GDM1 (cell line): Measurements from ENCODE around the gene FLNB.

Experiments
- DNase-seq: peaks from one replicate; lab custom pipeline; 2025; lab: John Stamatoyannopoulos, UW

The FLNB gene

DNA sequence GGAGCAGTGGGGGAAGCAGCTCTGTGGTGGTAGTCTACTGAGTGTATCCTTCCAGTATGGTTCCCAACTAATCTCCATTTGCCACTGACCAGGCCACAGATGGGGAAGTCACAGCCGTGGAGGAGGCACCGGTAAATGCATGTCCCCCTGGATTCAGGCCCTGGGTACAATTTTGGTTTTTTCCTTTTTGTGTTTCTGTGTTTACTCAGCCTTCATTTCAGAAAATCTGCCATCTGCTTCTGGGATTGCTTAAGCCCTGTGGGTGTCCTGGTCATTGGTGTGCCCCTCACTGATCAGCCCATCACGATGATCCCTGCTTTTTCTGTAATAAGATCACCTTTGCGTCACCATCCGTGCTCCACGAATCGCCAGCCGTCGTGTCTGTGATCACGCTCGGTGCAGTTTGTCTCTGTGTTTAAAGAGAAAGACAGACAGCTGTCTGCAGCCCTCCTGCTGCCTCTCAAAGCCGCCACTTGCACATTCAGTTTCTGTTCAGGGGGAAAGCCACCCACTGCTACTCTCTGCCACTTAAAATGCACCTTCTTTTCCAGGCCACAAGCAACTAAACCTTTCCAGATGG, 133.6 kb downstream of the FLNB start:
- DNase-seq: no peak

DNA sequence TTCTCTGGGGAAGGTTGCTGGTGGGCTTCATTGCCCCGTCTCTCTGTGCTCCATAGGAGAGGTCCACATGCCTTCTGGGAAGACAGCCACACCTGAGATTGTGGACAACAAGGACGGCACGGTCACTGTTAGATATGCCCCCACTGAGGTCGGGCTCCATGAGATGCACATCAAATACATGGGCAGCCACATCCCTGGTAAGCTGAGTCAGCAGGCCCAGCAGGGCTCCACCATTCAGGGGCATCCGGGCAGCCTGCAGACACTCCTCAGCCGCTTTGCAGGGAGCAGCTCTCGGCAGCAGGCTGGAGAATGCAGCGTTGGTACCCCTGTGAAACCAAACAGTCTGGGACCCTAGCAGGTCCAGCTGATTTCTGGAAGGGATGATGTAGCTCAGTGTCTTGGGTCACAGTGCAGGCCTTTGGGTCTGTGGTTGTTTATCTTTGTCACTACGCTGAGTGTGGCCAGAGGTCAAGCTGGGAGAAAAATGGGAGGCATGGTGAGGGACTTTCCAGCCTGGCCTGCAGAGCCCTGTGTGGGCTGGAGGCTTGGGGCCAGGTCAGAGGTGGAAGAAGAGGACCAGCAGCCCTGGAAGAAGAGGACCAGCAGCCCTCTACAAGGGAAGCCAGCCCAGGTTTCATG, 135.3 kb downstream of the FLNB start:
- no peak for DNase-seq

DNA sequence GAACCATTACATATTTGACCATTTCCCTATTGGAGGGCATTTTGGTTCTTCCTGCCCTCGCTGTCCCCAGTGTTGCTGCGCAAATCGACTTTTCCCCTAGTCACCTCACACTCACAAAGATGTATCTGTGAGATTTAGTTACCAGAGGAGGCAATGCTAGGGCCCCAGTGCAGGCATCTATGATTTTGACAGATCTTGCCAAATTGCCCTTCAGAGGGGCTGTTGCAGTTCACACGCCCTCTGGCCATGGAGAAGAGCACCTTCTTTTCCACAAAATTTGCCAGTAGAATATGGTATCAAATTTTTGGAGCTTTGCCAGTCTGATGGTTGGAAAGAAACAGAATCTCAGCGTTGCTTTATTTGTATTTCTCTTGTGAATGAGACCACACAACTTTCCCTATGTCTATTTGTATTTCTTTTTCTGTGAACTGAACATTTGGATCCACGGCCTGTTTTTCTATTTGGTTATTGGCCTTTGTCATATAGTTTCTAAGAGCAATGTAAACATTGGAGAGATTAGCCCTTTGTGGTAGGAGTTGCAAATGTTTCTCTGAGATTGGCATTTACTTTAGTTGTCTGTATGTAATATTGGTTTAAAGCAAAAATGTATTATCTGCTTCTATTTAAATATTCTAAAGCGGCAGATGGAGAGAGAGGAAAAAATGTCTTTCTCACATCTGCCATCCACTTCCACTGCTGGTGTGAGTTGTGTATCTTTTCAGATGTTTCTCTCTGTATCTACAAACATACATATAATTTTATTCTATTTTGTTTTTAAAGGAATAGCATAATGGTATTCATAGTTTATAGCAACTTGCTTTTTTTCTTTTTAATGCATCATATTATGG, 136.5 kb downstream of the FLNB start:
- DNase-seq: no peak

DNA sequence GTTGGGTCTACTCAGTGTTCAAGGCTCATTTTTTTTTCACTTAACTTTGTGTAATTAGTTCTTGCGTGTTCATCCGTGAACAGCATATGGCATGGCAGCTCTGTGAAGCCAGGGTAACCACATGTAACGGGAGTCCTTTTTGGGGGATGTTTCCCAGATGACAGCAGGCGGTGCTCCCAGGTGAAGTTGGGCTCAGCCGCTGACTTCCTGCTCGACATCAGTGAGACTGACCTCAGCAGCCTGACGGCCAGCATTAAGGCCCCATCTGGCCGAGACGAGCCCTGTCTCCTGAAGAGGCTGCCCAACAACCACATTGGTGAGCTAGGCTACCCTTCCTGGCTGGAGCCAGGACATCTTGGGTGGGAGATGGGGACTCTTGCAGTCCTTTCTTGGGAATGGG, 139.8 kb downstream of the FLNB start:
- no peak for DNase-seq

DNA sequence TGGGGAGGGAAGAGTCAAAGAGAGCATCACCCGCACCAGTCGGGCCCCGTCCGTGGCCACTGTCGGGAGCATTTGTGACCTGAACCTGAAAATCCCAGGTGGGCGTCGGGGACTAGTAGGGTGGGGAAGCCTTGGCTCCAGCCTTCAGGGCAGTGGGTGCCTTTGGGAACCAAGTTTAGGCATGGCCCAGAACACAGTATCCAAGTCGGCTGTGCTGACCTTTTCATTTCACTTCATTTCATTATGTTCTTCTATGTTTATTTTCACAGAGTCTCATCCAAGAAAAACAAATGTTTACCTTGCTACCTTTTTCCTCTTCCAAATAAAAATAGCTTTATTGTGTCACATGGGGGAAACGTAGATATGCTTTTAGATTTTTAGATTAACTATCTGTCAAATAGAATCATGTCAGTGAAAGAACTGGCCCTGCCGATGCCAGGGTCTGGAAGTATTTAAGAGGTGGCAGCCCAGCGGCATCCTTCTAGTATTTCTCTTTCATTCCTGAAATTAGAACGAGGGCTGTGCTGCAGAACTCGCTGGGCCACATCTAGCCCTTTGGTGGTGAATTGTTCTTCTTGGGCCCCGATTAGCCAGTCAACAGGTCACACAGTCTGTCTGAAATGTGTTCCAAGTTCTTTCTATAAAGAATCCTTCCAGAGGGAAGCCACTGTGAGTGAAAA, 142.0 kb downstream of the FLNB start:
- DNase-seq: no peak

DNA sequence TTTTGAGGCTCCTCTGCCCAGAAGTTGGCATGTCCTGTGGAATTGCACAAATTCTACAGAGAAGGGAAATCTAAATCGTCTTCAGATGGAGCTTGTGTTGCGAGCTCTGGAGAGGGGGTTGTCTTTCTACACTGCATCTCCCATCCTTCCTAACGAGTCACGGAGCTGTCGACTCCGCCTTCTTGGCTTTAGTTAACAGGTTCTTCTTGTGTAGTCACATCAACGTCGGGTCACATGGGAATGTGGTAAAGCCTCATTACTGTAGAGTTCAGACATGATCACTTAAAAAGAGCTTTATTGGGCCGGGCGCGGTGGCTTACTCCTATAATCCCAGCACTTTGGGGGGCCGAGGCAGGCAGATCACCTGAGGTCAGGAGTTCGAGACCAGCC, 142.6 kb downstream of the FLNB start:
- no peak for DNase-seq

DNA sequence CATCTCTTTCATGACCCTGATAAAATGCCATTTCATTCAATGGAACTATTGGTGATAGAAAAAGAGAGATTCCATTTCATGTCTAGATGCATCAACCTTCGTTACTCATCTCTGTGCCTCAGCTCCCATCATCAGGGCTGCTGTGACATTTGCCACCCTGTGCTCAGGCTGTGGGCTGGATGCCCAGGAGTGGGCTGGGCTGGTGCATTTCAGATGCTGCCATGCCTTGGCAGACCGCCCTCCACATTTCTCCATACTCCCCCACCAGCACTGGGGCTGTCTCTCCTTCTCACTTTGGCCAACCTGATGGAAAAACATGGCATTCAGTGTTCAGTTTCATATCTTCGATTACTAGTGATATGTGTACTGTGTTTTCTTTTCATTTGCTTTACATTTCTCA, 143.4 kb downstream of the FLNB start:
- no peak for DNase-seq

DNA sequence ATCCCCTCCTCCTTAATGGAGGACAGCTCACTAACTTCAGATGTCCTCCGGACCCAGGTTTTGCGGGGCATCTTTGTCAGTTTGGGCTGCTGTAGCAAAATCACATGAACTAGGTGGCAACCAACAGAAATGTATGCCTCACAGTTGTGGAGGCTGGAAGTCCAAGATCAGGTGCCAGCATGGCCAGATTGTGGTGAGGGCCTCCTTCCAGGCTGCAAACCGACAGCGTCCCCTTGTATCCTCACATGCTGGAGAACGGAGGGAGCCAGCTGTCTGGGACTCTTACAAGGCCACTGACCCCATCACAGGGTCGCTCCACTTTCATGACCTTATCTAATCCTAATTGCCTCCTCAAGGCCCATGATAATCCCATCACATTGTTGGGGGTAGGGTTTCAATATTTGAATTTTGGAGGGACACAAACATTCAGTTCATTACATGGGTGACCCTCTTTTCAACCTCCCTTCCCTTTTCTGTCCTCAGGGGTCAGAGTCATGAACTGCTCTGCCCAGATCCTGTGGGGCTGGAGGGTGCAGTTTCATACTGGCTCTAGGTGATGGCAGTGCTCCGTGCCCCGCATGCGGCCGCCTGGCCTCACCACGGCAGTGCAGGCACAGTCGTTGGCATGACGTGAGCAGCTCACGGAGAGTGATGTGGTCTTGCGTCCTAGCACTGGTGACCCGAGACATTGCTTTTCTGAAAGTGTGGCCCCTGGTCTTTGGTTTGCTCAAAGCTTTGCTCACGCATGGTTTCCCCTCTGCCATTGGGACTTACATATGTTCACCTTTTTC, 144.2 kb downstream of the FLNB start:
- no peak for DNase-seq

DNA sequence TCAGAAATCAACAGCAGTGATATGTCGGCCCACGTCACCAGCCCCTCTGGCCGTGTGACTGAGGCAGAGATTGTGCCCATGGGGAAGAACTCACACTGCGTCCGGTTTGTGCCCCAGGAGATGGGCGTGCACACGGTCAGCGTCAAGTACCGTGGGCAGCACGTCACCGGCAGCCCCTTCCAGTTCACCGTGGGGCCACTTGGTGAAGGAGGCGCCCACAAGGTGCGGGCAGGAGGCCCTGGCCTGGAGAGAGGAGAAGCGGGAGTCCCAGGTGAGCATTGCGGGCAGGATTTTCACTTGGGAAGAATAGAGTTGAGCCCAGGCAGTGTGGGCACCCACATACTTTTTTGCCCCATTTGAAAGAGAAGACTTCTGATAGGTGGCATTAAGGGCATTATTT, 145.1 kb downstream of the FLNB start:
- DNase-seq: no peak

DNA sequence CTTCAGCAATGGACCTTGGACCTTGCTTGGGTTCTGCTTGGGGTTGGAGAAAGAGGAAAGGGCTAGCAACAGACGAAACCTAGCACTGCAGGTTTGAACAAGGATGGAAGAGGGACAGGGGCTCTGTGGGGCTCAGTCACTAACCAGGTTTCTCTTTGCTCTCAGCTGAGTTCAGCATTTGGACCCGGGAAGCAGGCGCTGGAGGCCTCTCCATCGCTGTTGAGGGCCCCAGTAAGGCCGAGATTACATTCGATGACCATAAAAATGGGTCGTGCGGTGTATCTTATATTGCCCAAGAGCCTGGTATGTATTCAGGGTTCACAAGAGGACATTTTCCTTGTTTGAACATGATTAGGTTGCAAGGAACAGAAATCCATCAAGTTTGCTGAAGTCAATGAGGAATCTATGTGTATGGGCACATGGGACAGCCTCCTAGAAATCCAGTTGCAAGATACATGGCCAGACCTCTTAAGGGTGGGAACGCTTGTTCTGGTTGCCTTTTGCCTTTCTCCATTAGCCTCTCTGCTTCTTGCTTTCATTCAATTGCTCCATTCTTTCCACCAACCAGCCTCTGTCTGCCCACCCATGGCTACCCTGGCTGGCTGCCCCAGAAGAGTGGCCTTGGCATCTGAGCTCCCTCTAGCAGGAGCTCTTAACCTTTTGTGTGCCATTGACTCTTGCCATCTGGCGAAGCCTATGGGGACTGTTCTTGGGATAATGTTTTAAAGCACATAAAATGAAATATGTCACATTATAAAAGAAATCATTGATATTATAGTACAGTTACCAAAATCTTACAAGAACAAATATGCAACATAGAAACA, 146.6 kb downstream of the FLNB start:
- DNase-seq: no peak

DNA sequence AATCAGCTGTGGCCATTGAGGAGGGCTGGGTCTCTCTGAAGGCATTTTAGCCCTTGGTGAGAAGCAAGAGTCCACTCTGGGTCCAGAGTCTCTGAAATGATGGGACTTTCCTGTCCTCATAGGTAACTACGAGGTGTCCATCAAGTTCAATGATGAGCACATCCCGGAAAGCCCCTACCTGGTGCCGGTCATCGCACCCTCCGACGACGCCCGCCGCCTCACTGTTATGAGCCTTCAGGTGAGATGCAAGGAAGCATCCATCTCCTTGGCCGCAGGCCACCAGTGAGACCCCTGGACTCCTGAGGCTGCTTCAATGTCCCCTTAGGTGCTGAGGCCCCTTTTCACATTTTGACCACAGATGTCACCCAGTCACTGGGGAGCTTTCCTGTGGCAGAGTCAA, 147.6 kb downstream of the FLNB start:
- DNase-seq: no peak

DNA sequence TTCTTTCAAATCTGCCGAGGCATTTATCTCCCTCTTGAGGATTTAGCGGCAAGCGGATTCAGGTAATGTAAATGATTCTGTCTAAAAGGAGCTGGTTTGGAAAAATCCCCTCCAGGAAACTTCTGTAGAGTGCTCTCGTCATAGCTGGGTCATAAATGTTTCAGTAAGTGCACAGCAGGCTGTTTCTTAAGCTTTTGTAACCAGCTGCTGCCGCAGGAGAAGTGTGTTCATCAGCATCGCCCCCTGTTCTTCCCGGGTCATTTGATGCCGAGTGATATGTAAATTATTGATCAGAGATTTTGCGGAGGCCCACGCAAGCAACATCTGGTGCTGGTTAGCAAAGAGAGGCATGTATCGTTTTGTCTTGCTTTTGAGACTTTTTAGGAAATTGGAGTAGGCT, 149.5 kb downstream of the FLNB start:
- no peak for DNase-seq

DNA sequence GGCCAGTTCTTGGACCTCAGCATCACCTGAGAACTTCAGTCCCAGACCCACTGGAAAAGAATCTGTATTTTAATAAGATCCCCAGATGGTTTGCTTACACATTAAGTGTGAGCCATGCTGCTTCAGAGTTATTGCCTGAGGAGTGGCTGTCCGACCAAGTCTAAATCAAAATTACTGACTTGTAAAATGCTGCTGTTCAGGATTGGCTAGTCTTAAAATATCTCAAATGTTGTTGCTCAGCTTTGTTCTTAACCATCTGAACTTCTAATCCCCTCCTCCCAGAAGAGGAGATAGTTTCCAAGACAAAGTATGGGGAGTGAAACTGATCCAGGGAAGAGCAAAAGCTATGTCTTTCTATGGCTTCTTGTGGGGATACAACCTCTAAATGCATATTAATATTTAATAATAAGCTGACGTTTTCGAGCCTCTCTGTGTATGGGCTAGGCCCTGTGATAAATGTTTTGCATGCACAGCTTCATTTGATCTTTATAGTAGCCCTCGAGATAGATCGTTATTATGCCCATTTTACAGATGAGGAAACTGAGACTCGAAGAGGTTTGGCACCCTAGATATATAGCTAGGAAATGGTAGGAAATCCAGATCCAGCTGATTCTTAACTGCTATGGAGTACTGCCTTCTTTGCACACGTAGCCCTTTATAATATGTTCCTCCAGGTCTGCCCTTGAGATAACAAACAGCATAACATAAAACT, 150.4 kb downstream of the FLNB start:
- no peak for DNase-seq

DNA sequence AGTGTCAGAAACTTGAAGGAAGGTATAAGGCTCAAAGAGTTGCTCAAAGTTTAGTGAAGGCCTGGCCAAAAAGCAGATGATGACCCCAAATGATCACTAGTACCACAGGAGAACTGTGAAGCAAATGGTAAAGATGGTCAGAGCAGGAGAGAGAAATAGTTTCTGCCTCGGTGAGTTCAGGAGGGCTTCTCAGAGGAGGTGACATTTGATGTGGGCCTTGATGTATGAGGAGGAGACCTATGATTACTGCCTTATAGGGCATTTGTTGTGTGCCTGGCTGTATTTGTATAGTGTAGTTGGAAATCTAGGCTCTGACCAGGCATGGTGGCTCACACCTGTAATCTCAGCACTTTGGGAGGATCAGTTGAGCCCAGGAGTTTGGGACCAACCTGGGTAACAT, 152.2 kb downstream of the FLNB start:
- no peak for DNase-seq

DNA sequence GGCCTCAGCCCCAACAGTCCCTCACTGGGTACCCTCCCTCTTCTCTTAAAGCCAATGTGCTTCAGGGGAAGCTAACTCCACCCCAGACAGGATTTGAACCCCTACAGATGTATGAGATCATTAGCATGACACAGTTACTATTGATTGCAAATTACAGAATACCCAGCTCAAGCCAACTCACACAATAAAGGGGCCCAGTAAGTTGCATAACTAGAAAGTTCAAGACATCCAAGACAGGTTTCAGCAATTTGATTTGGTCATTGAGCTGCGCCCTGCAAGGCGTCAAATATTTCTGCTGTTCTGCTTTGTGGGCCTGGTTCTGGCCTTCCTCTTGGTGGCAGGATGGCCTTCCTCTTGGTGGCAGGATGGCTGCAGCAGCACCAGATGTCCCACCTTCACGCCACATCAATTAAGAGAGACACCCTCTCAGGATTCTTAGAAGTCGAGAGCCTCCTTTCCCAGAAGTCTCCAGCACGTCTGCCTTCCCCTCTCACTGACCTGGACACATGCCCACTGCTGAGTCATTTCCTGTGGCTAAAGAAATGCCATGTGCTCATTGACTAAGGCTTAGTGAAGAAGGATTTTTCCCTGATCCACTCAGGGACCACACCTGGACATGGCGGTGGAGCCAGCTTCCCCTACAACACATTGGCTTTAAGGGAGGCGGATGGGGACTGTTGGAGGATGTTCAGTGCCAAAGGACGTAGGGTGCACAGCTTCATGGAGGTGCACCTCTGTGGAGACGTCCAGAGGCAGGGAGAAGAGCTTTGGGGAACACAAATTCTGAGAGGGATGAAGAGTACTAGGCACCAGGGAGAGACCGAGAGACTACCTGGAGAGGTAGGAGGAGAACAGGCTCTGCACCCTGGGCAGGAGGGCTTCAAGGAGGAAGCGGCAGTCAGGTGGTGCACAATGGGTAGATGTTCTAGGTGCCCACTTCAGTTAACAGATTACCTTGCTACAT, 153.5 kb downstream of the FLNB start:
- no peak for DNase-seq

DNA sequence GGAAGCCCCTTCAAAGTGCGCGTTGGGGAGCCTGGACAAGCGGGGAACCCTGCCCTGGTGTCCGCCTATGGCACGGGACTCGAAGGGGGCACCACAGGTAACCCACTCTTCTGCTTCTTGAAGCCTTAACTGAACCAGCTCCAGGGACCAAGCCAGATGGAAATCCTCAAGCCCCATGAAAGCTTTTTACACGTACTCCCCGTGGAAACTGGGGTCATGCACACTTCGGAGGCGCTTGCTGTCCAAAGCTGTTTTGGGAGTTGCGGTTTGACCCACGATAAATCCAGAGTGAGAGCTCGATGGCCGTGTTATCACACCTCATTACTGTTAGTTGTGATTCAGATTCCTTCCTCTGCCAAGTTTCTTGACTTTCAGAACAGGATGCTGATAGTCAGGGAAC, 155.0 kb downstream of the FLNB start:
- DNase-seq: no peak

DNA sequence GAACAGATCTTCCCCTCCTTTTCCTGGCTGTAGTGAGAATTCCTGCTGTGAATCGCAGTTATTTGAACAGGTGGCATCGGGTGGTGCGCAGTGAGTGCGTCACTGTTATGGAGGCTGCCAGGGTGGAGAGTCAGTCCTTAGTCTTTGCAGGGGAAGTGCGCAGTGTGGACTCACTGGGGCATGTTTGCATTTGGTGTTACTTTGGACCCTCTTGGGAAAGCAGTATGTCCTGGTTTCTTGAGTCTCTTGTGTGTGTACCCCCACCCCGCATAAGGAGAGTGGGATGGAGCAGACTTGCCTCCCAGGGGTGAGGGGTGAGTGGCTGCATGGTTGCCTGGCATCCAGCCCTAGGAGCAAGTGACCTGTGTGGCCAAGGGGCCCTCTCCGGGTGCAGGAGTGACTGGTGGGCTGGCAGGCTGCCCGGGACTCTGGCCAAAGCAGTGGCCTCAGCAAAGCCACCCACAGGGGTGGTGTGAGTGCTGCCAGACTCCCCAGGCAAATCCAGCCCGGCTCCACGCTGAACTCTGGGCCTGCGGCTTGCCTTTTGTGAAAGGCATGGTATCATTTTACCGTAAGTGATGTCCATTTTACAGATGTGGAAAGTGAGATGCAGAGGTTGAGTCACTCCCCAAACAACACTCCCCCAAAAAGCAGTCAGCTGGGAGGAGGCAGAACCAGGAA, 156.1 kb downstream of the FLNB start:
- DNase-seq: no peak

DNA sequence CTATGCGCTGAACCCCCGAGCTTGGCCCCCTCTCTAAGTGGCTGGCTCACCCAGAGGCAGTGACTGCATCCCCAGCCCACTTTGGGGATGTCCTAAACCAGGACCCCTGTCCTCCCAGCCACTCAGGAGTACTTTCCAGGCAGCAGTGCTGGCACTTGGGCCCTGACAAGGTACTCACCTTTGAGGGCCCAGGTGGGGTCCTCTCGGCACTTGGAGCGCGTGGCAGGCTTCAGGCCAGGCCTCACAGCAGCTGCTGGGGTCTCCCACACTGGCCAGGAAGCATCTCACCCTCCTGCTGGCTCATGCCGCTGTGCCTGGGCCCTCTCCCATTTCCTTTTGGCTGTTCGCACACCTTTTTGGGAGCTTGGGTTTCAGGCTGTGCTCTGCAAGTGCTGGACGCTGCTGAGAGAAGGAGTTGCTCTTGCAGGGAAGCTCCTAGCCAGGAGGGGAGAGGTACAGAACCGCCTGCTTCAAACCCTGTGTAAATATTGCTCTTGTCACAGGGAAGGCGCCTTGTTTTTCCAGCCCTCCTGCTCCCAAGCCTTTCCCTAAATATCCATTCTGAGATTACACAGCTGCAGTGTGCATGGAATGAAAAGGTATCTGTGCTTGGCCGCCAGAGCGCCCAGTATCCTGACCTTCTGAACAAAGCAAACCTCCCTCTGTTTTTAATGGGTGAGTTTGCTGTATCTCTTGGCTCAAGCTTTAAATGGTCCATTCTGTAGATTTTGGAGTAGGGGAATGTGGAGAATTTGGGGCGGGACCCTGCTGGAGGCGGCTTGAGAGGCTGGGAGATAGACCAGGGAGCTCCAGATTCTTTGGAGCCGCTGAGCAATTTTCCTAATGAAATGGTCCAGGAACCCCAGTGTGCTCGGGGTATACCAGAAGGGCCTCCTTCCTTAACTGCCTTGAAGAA, 156.9 kb downstream of the FLNB start:
- no peak for DNase-seq
